ENCODE measurements around the gene COLEC12.

The COLEC12 gene

GRCh38 chr18:362311-363290, 137.9 kb downstream of the COLEC12 start:
- DNase-seq (ENCODE audit: low read depth in 2 of 2): no peak

DNA sequence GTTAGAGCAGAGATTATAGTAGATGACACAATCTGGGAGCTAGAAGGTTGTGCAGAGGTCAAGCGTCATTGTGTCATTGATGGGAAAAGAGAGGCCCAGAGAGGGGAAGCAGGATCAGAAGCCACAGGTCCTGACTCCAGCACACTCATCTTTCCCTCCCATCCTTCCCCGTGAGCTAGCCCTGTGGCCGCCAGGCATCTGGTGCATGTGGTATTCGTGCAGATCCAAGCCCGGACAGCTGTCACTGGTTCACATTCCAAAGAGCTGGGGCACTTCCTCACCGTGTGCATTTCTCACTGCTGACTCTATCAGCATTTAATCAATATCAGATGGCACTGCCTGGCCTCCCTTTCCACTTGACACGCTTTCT, 138.6 kb downstream of the COLEC12 start:
- no peak for DNase-seq (ENCODE audit: low read depth in 2 of 2)

- DNase-seq (ENCODE audit: low read depth in 2 of 2): no peak
Observed at GRCh38 chr18:361100-361732, 139.3 kb downstream of the COLEC12 start.

DNA sequence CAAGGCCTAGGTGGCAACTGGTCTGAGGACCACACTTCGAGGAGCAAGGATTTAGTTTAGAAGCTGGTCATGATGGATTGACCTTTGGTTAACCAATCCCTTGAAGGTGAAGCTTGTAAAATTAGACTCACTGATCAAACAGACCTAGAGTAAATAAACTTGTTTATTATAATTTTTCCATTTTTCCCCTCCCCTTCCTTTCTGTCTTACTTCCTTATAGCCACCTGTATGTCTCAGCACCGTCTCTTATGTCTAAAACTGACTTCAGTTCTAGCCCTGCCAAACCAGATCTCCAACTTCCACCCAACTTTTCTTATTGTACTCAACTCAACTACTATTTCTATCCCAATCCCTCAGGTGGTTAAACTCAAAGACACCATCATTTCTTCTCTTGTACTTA, 139.8 kb downstream of the COLEC12 start:
- no peak for DNase-seq (ENCODE audit: low read depth in 2 of 2)

- DNase-seq (ENCODE audit: low read depth in 2 of 2): no peak
Observed at GRCh38 chr18:356778-357177, 143.7 kb downstream of the COLEC12 start.

DNA sequence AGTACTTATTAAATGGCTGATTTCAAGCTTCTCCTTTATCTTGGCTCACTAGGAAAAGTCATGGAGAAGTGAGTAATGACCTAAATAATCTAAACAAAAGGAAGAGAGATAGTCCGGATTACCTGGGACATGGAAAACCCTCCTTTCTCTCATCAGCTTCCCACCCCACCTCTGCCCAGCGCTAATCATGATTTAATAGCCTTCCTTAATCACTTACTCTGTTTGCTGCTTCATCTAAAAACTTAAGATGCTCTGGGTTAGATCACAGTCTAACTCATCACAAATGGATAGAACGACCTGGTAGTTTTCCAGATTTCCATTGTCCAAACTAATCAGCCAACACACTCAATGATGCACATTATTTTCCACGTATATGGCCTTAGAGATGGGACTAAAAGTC, 144.8 kb downstream of the COLEC12 start:
- DNase-seq (ENCODE audit: low read depth in 2 of 2): no peak

DNA sequence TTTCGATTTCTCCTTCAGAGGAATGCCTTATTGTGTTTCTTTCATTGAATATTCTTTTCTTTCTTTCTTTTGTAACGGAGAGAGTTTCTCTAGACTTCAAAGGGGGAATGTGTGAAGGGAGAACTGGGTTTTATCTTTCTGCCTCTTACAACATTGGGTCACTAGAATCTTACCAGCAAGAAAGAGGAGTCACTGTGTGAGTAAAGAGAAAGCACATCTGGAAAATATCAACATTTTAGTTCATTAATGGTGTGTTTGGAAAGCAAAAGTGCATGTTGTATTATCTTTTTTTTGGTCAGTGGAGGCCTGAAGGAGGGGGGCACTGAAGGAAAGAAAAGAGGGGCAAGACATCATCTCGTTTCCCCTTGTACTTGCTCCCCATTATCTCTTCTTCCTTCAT, 146.0 kb downstream of the COLEC12 start:
- DNase-seq (ENCODE audit: low read depth in 2 of 2): no peak

GRCh38 chr18:354003-354402, 146.5 kb downstream of the COLEC12 start:
- no peak for DNase-seq (ENCODE audit: low read depth in 2 of 2)

- no peak for DNase-seq (ENCODE audit: low read depth in 2 of 2)
Observed at GRCh38 chr18:352438-352837, 148.1 kb downstream of the COLEC12 start.

GRCh38 chr18:350953-351572, 149.4 kb downstream of the COLEC12 start:
- DNase-seq (ENCODE audit: low read depth in 2 of 2): no peak

GRCh38 chr18:346600-346999, 153.9 kb downstream of the COLEC12 start:
- DNase-seq (ENCODE audit: low read depth in 2 of 2): no peak

- no peak for DNase-seq (ENCODE audit: low read depth in 2 of 2)
Observed at GRCh38 chr18:341102-341501, 159.4 kb downstream of the COLEC12 start.

GRCh38 chr18:340044-340443, 160.5 kb downstream of the COLEC12 start:
- no peak for DNase-seq (ENCODE audit: low read depth in 2 of 2)

- DNase-seq (ENCODE audit: low read depth in 2 of 2): no peak
Observed at GRCh38 chr18:339200-339599, 161.3 kb downstream of the COLEC12 start.

DNA sequence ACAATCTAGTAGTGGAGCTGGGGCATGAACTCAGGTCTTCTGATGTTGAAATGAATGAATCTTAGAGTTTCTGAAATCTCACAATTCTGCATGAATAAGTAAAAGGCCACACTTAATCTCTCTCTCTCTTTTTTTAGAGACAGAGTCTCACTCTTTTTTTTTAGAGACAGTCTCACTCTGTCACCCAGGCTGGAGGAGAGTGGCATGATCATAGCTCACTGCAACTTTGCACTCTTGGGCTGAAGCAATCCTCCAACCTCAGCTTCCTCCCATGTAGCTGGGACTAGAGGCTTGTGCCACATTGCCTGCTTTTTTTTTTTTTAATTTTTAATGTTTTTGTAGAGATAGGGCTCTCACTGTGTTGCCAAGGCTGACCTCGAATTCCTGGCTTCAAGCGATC, 163.8 kb downstream of the COLEC12 start:
- no peak for DNase-seq (ENCODE audit: low read depth in 2 of 2)

GRCh38 chr18:335733-336132, 164.8 kb downstream of the COLEC12 start:
- DNase-seq (ENCODE audit: low read depth in 2 of 2): no peak

- no peak for DNase-seq (ENCODE audit: low read depth in 2 of 2)
Observed at GRCh38 chr18:334575-335132, 165.8 kb downstream of the COLEC12 start.

GRCh38 chr18:332721-333510, 167.6 kb downstream of the COLEC12 start:
- no peak for DNase-seq (ENCODE audit: low read depth in 2 of 2)

DNA sequence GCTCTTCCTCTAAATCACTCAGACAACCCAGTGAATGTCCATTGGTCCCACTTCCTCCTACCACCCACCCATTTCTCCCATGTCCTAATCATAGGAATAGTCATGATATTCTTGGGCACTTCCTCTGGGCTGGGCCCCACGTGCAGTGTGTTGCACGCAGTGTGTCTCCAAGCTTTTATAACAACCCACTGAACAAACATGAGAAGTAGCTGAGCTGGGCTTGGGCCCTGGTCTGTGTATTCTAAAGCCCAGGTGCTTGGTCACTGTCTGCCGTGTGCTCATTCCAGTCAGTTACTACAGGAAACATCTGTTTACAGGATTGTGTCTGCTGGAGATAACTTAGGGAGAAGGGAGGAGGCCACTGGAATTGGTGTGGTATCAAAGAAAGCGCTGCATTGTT, 168.5 kb downstream of the COLEC12 start:
- DNase-seq (ENCODE audit: low read depth in 2 of 2): no peak

GRCh38 chr18:331221-331821, 169.2 kb downstream of the COLEC12 start:
- DNase-seq (ENCODE audit: low read depth in 2 of 2): no peak

GRCh38 chr18:328928-329327, 171.6 kb downstream of the COLEC12 start:
- no peak for DNase-seq (ENCODE audit: low read depth in 2 of 2)

All from stimulated activated CD8-positive, alpha-beta memory T cell treated with anti-CD3 and anti-CD28 coated beads, Interleukin-15, amount 100 ng/mL, for 4 hours (primary cell).